ENCODE measurements around the gene BFSP2.

DNA sequence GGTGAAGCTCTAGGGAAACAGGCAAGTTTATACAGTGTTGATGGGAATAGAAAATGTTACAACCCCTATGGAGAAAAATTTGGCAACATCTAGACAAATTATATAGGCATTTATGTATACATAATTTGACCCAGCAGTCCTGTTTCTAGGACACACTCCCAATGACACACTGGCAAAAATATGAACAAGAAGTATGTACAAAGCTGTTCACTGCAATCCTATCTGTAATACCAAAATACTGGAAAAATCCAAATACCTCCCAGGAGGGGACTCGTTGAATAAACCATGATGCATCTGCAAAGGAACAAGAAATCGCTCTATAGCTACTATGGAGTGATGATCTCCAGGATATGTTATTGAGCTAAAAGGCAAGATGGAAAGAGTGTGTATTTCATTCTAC lies 8.5 kb downstream of the BFSP2 start:
- TF ChIP-seq CTCF (conservative IDR thresholded peaks at IDR 0.05; ENCODE audit: low read length) (no peak), EZH2phosphoT487 (IDR thresholded peaks at IDR 0.05; ENCODE audit: borderline replicate concordance) (no peak)
